Endothelial cell of umbilical vein (primary cell): ENCODE measurements around the gene CCDC9B. TPM values are rescaled to one million over a fixed set of nuclear protein-coding genes. Genes with fewer than 3 reads are reported as not detected.

Source experiments
- BruUV-seq: library from RNA; stranded (reverse); fragments of 400-500 nt; replicated peaks from 2 replicates; lab custom pipeline; 2021; lab: Mats Ljungman, UMichigan
- CTCF ChIA-PET: fragments of 300-600, 350-600 bp; sonication (Branson Sonifier 250); formaldehyde crosslinking; loops from one replicate; lab custom pipeline; 2021; ENCODE audit warnings: antibody characterized with exemption, inconsistent platforms; lab: Charles Lee
- POLR2A ChIA-PET: fragments of 300-600, 350-600 bp; sonication (Branson Sonifier 250); formaldehyde crosslinking; loops from one replicate; lab custom pipeline; 2021; ENCODE audit warnings: antibody characterized with exemption, inconsistent platforms; lab: Charles Lee
- DNase-seq: peaks from one replicate; pipeline ENCODE4 v3.0.0-alpha.2; 2011; ENCODE audit warnings: low read depth, low spot score
- FAIRE-seq: peaks from 2 replicates; lab custom pipeline; 2011; peaks lifted over from hg19 to GRCh38; lab: Jason Lieb, UNC
- H2AFZ ChIP-seq: 2 replicates; pipeline ENCODE4 v1.6.0; 2012; ENCODE audit warnings: low read depth, low read length, control low read depth, inconsistent platforms
- H3K27ac ChIP-seq: 2 replicates; pipeline ENCODE4 v1.5.1; 2011; ENCODE audit warnings: low read depth, mild to moderate bottlenecking, control low read depth, low read length, moderate library complexity; ENCODE audit not compliant: insufficient read depth
- H3K27me3 ChIP-seq, 2 experiments: 2 replicates each; pipeline versions ENCODE4 v1.6.0 to v1.6.1; 2011; ENCODE audit warnings: low read length in 2 of 2, mixed read lengths in 1 of 2; ENCODE audit not compliant: control insufficient read depth in 2 of 2, insufficient read depth in 2 of 2
- H3K36me3 ChIP-seq, 2 experiments: 2 replicates in 1 of 2; 3 replicates in 1 of 2; pipeline ENCODE4 v1.5.1; 2011; ENCODE audit warnings: low read length in 2 of 2, mild to moderate bottlenecking in 1 of 2, moderate library complexity in 1 of 2; ENCODE audit not compliant: control insufficient read depth in 2 of 2, insufficient read depth in 2 of 2; ENCODE audit errors: extremely low read depth in 1 of 2
- H3K4me1 ChIP-seq: 3 replicates; pipeline ENCODE4 v1.5.1; 2011; ENCODE audit warnings: mild to moderate bottlenecking, low read length; ENCODE audit not compliant: control insufficient read depth, insufficient read depth; ENCODE audit errors: extremely low read depth
- H3K4me2 ChIP-seq: 2 replicates; pipeline ENCODE4 v1.6.1; 2011; ENCODE audit warnings: low read length, control low read depth, mixed read lengths; ENCODE audit not compliant: insufficient read depth
- H3K4me3 ChIP-seq, 3 experiments: fragments of 200-600 bp in 1 of 3; sonication (generic), shearing (Covaris generic) in 1 of 3; replicated peaks in 1 of 3; 2 replicates each; pipeline ENCODE4 v1.5.1; 2011 to 2016; ENCODE audit warnings: control low read depth in 3 of 3, low read length in 3 of 3, mild to moderate bottlenecking in 2 of 3, inconsistent platforms in 1 of 3, low read depth in 1 of 3, moderate library complexity in 1 of 3; ENCODE audit not compliant: insufficient read depth in 1 of 3
- H3K79me2 ChIP-seq: 2 replicates; pipeline ENCODE4 v1.6.0; 2012; ENCODE audit warnings: low read length, inconsistent platforms; ENCODE audit not compliant: control insufficient read depth, insufficient read depth
- H3K9ac ChIP-seq: replicated peaks from 2 replicates; pipeline ENCODE3; 2011; ENCODE audit warnings: low read length, control low read depth; ENCODE audit not compliant: insufficient read depth; ENCODE audit errors: extremely low read depth
- H3K9me1 ChIP-seq: replicated peaks from 3 replicates; pipeline ENCODE4 v1.6.0; 2011; ENCODE audit warnings: mild to moderate bottlenecking, low read length; ENCODE audit not compliant: control insufficient read depth, insufficient read depth; ENCODE audit errors: extremely low read depth
- H3K9me3 ChIP-seq: replicated peaks from 2 replicates; pipeline ENCODE4 v1.5.1; 2012; ENCODE audit warnings: low read length, inconsistent platforms; ENCODE audit not compliant: control insufficient read depth, insufficient read depth
- H4K20me1 ChIP-seq: replicated peaks from 2 replicates; pipeline ENCODE3; 2011; ENCODE audit warnings: mild to moderate bottlenecking, low read length; ENCODE audit not compliant: control insufficient read depth, insufficient read depth; ENCODE audit errors: extremely low read depth
- EZH2 ChIP-seq: IDR thresholded peaks from 2 replicates; pipeline ENCODE4 v1.6.1; 2012; ENCODE audit warnings: borderline replicate concordance, low read depth, mild to moderate bottlenecking, moderate library complexity, low read length, inconsistent platforms; ENCODE audit not compliant: severe bottlenecking
- GATA2 ChIP-seq: IDR thresholded peaks from 2 replicates; pipeline ENCODE4 v1.7.0; 2011; ENCODE audit warnings: low read depth, mild to moderate bottlenecking, moderate library complexity, mixed read lengths, low read length; ENCODE audit not compliant: insufficient read length, insufficient read depth
- MYC ChIP-seq: IDR thresholded peaks from one replicate; pipeline ENCODE4 v1.6.1; 2011; ENCODE audit warnings: mild to moderate bottlenecking, low read depth, low read length
- POLR2AphosphoS5 ChIP-seq: IDR thresholded peaks from 2 replicates; pipeline ENCODE4 v1.6.1; 2012; ENCODE audit warnings: low read depth, mild to moderate bottlenecking, control low read depth, low read length, moderate library complexity; ENCODE audit not compliant: insufficient read depth
- dilution Hi-C: fragments of 300-500 bp; cut with MboI; formaldehyde crosslinking; loops from one replicate; pipeline ENCODE4 v1.15.0; 2019; ENCODE audit warnings: low sequenced_read_pairs; ENCODE audit not compliant: extremely low pct_ligation_motif_present
- intact Hi-C: fragments of 100-400 bp; cut with micrococcal nuclease; formaldehyde crosslinking; loops from one replicate; pipeline ENCODE4 v1.10.0; 2022
- polyA plus RNA-seq, 4 experiments: library from polyadenylated mRNA; depleted of rRNA in 3 of 4; stranded (reverse) in 3 of 4; unstranded in 1 of 4; fragments of >200 nt; gene quantifications; 2 replicates each; pipeline versions ENCODE4 v1.2.1 to v1.2.3, GENCODE V29; 2011 to 2012; ENCODE audit warnings: missing spikeins in 1 of 4
- total RNA-seq: library from RNA; stranded (reverse); gene quantifications from 2 replicates; pipeline ENCODE4 v1.2.3, GENCODE V29; 2021
- TF ChIP-seq, protein P1 (sequence below), 2 donors: IDR thresholded peaks; 1 replicate in 1 of 2; 2 replicates in 1 of 2; pipeline ENCODE4 v1.5.1; 2011; ENCODE audit warnings: low read length in 2 of 2, mild to moderate bottlenecking in 2 of 2, moderate library complexity in 2 of 2, control low read depth in 1 of 2, inconsistent platforms in 1 of 2, low read depth in 1 of 2; ENCODE audit not compliant: insufficient read depth in 1 of 2; ENCODE audit errors: extremely low read depth in 1 of 2

CCDC9B gene
- total and polyA plus RNA-seq, 2 donors (not counting 3 experiments of a cell fraction or from before 2014, with no cell fraction given), result 7.6 to 46.0 TPM

DNA sequence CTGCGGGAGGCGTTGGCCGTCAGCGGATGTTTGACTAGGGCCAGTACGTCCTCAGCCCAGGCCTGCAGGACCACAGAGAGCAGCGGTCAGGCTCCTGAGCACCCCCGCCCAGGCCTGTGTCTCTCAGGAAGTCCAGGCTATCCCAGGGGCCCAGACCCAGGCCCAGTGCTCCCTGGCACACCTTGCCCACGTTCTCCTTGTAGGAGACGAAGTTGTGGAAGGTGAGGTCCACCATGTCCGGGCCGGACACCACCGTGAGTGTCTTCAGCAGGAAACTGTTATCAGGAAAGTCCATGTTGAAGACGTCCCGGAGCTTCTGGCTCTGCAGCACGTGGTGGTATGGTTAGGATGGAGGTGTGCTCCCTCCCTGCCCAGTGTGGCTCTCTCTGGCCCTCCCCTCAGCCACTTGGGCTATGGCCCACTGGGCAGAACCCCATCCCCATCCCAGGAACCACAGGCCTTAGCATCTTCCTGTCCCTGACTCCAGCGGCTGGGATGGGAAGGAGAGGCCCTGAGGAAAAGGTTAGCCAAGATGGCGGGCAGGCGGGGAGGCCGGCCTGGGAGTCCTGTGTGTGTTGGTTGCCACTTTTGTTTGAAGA is 38.4 kb downstream of the CCDC9B start:
- H3K4me3 ChIP-seq, result no peak overlapping the region
- intact Hi-C loops (no loop called here), dilution Hi-C loops (no loop called here)
- no peak overlapping the region for H3K9ac ChIP-seq
- no peak overlapping the region for H3K4me2 ChIP-seq
- H2AFZ ChIP-seq, result no peak overlapping the region
- H3K4me1 ChIP-seq, result no peaks in the 10 kb centered on the region
- no TSS peak for BruUV-seq
- DNase-seq, result no peak
- ChIA-PET CTCF (interaction anchor here (1.1 to 3.9 kb wide), 8 partner anchors 9 to 36 kb away, joined by 3 to 32 read pairs (median 5); no protein-coding TSS in a partner anchor), POLR2A (no interaction called here)
- no peak for TF ChIP-seq POLR2AphosphoS5
- TF ChIP-seq, protein P1, sequence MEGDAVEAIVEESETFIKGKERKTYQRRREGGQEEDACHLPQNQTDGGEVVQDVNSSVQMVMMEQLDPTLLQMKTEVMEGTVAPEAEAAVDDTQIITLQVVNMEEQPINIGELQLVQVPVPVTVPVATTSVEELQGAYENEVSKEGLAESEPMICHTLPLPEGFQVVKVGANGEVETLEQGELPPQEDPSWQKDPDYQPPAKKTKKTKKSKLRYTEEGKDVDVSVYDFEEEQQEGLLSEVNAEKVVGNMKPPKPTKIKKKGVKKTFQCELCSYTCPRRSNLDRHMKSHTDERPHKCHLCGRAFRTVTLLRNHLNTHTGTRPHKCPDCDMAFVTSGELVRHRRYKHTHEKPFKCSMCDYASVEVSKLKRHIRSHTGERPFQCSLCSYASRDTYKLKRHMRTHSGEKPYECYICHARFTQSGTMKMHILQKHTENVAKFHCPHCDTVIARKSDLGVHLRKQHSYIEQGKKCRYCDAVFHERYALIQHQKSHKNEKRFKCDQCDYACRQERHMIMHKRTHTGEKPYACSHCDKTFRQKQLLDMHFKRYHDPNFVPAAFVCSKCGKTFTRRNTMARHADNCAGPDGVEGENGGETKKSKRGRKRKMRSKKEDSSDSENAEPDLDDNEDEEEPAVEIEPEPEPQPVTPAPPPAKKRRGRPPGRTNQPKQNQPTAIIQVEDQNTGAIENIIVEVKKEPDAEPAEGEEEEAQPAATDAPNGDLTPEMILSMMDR (IDR thresholded peaks at IDR 0.05; ENCODE audit: extremely low read depth in 1 of 2, insufficient read depth in 1 of 2, low read depth in 1 of 2, low read length in 2 of 2), result no peak
- FAIRE-seq, result no peak
- no peaks in the 10 kb centered on the region for H3K79me2 ChIP-seq
- no peaks in the 10 kb centered on the region for H4K20me1 ChIP-seq
- H3K27ac ChIP-seq, result no peak overlapping the region
- peaks cover 5 to 11% of the 10 kb centered on the region in 2 experiments for H3K27me3 ChIP-seq
- no peaks in the 10 kb centered on the region for H3K9me1 ChIP-seq
- H3K9me3 ChIP-seq, result no peaks in the 10 kb centered on the region
- no peaks in the 10 kb centered on the region for H3K36me3 ChIP-seq

DNA sequence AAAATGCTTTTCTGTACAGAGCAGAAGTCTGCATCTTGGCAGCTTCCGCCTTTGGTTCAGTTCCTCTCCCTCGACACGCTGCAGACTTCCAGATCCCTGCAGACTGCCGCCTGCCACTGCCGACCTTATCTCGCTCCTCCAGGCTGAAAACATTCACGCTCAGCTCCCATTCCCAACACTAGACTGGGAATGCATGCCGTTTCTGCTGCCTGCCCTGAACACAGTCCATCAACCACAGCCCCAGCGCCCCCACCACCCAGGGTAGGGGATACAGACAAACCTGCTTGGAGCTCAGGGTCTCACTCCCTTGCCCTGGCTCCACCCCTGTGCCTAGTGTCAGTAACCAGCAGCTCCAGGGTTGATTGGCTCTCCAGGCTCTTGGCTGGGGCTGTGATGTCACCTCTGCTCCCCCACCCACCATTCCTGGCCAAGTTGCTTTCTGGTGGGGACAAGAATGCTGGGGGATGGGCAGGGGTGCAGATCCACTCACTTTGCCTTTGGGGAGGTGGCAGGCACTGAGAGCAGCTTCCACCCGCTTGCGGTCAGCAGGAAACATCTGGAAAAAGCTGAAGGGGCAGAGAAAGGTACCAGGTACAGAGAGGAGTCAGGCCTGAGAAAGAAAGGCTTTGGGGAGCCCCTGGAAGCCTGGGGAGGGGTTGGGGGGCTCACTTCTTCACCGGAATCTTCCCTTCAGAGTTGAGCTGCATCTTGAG is 39.1 kb downstream of the CCDC9B start:
- H3K9me3 ChIP-seq, result no peaks in the 10 kb centered on the region
- no peaks in the 10 kb centered on the region for H3K4me1 ChIP-seq
- H4K20me1 ChIP-seq, result no peaks in the 10 kb centered on the region
- H3K4me2 ChIP-seq, result no peak overlapping the region
- no peaks in the 10 kb centered on the region for H3K79me2 ChIP-seq
- peaks cover 5 to 11% of the 10 kb centered on the region in 2 experiments for H3K27me3 ChIP-seq
- H2AFZ ChIP-seq, result no peak overlapping the region
- no peaks in the 10 kb centered on the region for H3K9me1 ChIP-seq
- H3K4me3 ChIP-seq, result no peak overlapping the region
- BruUV-seq, result no TSS peak
- ChIA-PET POLR2A (no interaction called here), CTCF (interaction anchor here (1.0 to 3.9 kb wide), 6 partner anchors 8 to 27 kb away, joined by 3 to 32 read pairs (median 10); no protein-coding TSS in a partner anchor)
- dilution Hi-C loops (no loop called here), intact Hi-C loops (no loop called here)
- no peaks in the 10 kb centered on the region for H3K36me3 ChIP-seq
- no peak for TF ChIP-seq EZH2
- TF ChIP-seq MYC, result no peak
- TF ChIP-seq GATA2, result no peak
- no peak for TF ChIP-seq POLR2AphosphoS5
- no peak overlapping the region for H3K27ac ChIP-seq
- no peak for DNase-seq
- no peak overlapping the region for H3K9ac ChIP-seq
- FAIRE-seq, result no peak
